Natural killer cell (primary cell): ENCODE results near the gene MTG1. TPM values are rescaled to one million over a fixed set of nuclear protein-coding genes. Genes with fewer than 3 reads are reported as not detected.
"Not testable (repeated sequence)": the region's sequence is repeated elsewhere in the genome, so short reads cannot be mapped to it uniquely, and the experiment has no call there.

Experiments
- ATAC-seq, 3 donors: fragments of 150-1000 bp in 2 of 3; fragments of 200-7000 bp in 1 of 3; cut with Tn5 transposase; 1 replicate in 1 of 3; 2 replicates in 2 of 3; pipeline ENCODE4 v1.10.0; 2021; ENCODE audit warnings: mild to moderate bottlenecking in 2 of 3, moderate library complexity in 2 of 3
- DNase-seq, 2 donors: peaks; one replicate each; pipeline versions ENCODE4 v3.0.0 to v3.0.0-alpha.2; 2013 to 2021; ENCODE audit warnings: mixed read lengths in 1 of 2
- H3K27ac ChIP-seq: one replicate; pipeline ENCODE4 v1.5.1; 2013; ENCODE audit warnings: mild to moderate bottlenecking, low read length
- H3K27me3 ChIP-seq: one replicate; pipeline ENCODE4 v1.6.1; 2013; ENCODE audit warnings: low read length; ENCODE audit not compliant: control insufficient read depth, insufficient read depth
- H3K36me3 ChIP-seq: one replicate; pipeline ENCODE4 v1.6.1; 2013; ENCODE audit warnings: low read length; ENCODE audit not compliant: control insufficient read depth, insufficient read depth
- H3K4me1 ChIP-seq: one replicate; pipeline ENCODE4 v1.6.1; 2013; ENCODE audit warnings: low read length; ENCODE audit not compliant: control insufficient read depth, insufficient read depth
- H3K4me3 ChIP-seq: one replicate; pipeline ENCODE4 v1.5.1; 2013; ENCODE audit warnings: low read length
- H3K9me3 ChIP-seq: one replicate; pipeline ENCODE4 v1.6.1; 2013; ENCODE audit warnings: low read length; ENCODE audit not compliant: control insufficient read depth, insufficient read depth
- H3K27ac Mint-ChIP-seq, 2 donors: one replicate each; pipeline ENCODE4 v1.8.0; 2022; ENCODE audit warnings: mild to moderate bottlenecking in 2 of 2, mixed read lengths in 2 of 2, moderate library complexity in 1 of 2
- H3K27me3 Mint-ChIP-seq, 2 donors: one replicate each; pipeline ENCODE4 v1.8.0; 2022; ENCODE audit warnings: low read depth in 2 of 2, mixed read lengths in 2 of 2
- H3K36me3 Mint-ChIP-seq: one replicate; pipeline ENCODE4 v1.8.0; 2022; ENCODE audit warnings: mixed read lengths
- H3K4me1 Mint-ChIP-seq, 2 donors: one replicate each; pipeline ENCODE4 v1.8.0; 2022; ENCODE audit warnings: mixed read lengths in 2 of 2
- H3K4me3 Mint-ChIP-seq: one replicate; pipeline ENCODE4 v1.8.0; 2022; ENCODE audit warnings: mild to moderate bottlenecking, moderate library complexity, mixed read lengths
- H3K9me3 Mint-ChIP-seq, 2 donors: one replicate each; pipeline ENCODE4 v1.8.0; 2022; ENCODE audit warnings: mixed read lengths in 2 of 2
- WGBS: methylation state at CpG from one replicate; pipeline ENCODE4 v1.1.7; 2013; ENCODE audit warnings: missing lambda C conversion rate; ENCODE audit not compliant: insufficient coverage; 5-methylcytosine and 5-hydroxymethylcytosine counted together
- intact Hi-C: fragments of 100-400 bp; cut with micrococcal nuclease; formaldehyde crosslinking; loops from one replicate; pipeline ENCODE4 v1.14.2; 2022
- total RNA-seq, 4 donors: library from RNA; stranded (reverse); fragments of 120-200 nt in 1 of 4; gene quantifications; one replicate each; pipeline versions ENCODE4 v1.2.3 to v1.2.4, GENCODE V29; 2013 to 2022
- TF ChIP-seq, protein P1 (sequence below): fragments of 200-600 bp; IDR thresholded peaks from one replicate; pipeline ENCODE4 v1.8.0; 2022; ENCODE audit warnings: antibody characterized with exemption

The MTG1 gene
- total RNA-seq, 3 donors from 2014 or later (not counting 1 experiment from before 2014, with no cell fraction given): 64.3 to 76.3 (median 67.1) TPM

- DNase-seq: no peak
- H3K9me3 ChIP-seq: no peaks in the 10 kb centered on the region
- no peak overlapping the region for H3K4me3 Mint-ChIP-seq
Measured at GRCh38 chr10:133465950-133466474, 72.1 kb downstream of the MTG1 start.

GRCh38 chr10:133466683-133467275, 72.8 kb downstream of the MTG1 start:
- Mint-ChIP-seq H3K36me3 (peaks cover 7% of the 10 kb centered on the region), H3K4me1 (no peaks in the 10 kb centered on the region), H3K4me3 (no peak overlapping the region), H3K9me3 (no peaks in the 10 kb centered on the region), H3K27ac (no peak overlapping the region), H3K27me3 (no peaks in the 10 kb centered on the region)
- H3K27ac ChIP-seq: no peak overlapping the region
- TF ChIP-seq, protein P1, sequence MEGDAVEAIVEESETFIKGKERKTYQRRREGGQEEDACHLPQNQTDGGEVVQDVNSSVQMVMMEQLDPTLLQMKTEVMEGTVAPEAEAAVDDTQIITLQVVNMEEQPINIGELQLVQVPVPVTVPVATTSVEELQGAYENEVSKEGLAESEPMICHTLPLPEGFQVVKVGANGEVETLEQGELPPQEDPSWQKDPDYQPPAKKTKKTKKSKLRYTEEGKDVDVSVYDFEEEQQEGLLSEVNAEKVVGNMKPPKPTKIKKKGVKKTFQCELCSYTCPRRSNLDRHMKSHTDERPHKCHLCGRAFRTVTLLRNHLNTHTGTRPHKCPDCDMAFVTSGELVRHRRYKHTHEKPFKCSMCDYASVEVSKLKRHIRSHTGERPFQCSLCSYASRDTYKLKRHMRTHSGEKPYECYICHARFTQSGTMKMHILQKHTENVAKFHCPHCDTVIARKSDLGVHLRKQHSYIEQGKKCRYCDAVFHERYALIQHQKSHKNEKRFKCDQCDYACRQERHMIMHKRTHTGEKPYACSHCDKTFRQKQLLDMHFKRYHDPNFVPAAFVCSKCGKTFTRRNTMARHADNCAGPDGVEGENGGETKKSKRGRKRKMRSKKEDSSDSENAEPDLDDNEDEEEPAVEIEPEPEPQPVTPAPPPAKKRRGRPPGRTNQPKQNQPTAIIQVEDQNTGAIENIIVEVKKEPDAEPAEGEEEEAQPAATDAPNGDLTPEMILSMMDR: no peak
- WGBS: 94% methylated on average over 7 of the region's 7 CpGs
- H3K9me3 ChIP-seq: no peaks in the 10 kb centered on the region
- H3K36me3 ChIP-seq: no peaks in the 10 kb centered on the region
- H3K27me3 ChIP-seq: no peaks in the 10 kb centered on the region
- DNase-seq (no peak), ATAC-seq (no peak)
- no peak overlapping the region for H3K4me3 ChIP-seq
- intact Hi-C loops: no loop called here
- no peaks in the 10 kb centered on the region for H3K4me1 ChIP-seq

More at GRCh38 chr10:133465950-133466474, 72.1 kb downstream of the MTG1 start:
- Mint-ChIP-seq H3K36me3 (peaks cover 7% of the 10 kb centered on the region), H3K9me3 (no peaks in the 10 kb centered on the region), H3K4me1 (no peaks in the 10 kb centered on the region), H3K27me3 (no peaks in the 10 kb centered on the region), H3K27ac (no peak overlapping the region)
- ATAC-seq: no peak
- H3K27me3 ChIP-seq: no peaks in the 10 kb centered on the region
- intact Hi-C loops: no loop called here
- H3K36me3 ChIP-seq: no peaks in the 10 kb centered on the region
- no peak overlapping the region for H3K27ac ChIP-seq
- 91% methylated on average over 7 of the region's 7 CpGs for WGBS
- no peak overlapping the region for H3K4me3 ChIP-seq
- no peaks in the 10 kb centered on the region for H3K4me1 ChIP-seq
- TF ChIP-seq, protein P1: no peak

- H3K9me3 Mint-ChIP-seq: no peaks in the 10 kb centered on the region
- ATAC-seq (no peak), DNase-seq (no peak)
- no peaks in the 10 kb centered on the region for H3K4me1 Mint-ChIP-seq
- Histone ChIP-seq H3K36me3 (no peaks in the 10 kb centered on the region), H3K4me1 (no peaks in the 10 kb centered on the region), H3K27me3 (no peaks in the 10 kb centered on the region), H3K4me3 (no peak overlapping the region), H3K9me3 (no peaks in the 10 kb centered on the region), H3K27ac (no peak overlapping the region)
- no peak overlapping the region for H3K4me3 Mint-ChIP-seq
- WGBS: 91% methylated on average over 17 of the region's 17 CpGs
- TF ChIP-seq, protein P1: no peak
- no peak overlapping the region for H3K27ac Mint-ChIP-seq
- H3K27me3 Mint-ChIP-seq: no peaks in the 10 kb centered on the region
- H3K36me3 Mint-ChIP-seq: peaks cover 7% of the 10 kb centered on the region
- intact Hi-C loops: no loop called here
Measured at GRCh38 chr10:133467286-133467911, 73.4 kb downstream of the MTG1 start.

GRCh38 chr10:133469205-133469604, 75.2 kb downstream of the MTG1 start:
- H3K4me3 ChIP-seq, H3K36me3 ChIP-seq, H3K9me3 Mint-ChIP-seq, H3K9me3 ChIP-seq, DNase-seq, H3K27me3 Mint-ChIP-seq, ATAC-seq, H3K27ac Mint-ChIP-seq, H3K27ac ChIP-seq, H3K27me3 ChIP-seq, intact Hi-C loops, H3K4me3 Mint-ChIP-seq, H3K36me3 Mint-ChIP-seq: not testable (repeated sequence)
- whole genome bisulfite sequencing: 96% methylated on average over 3 of the region's 3 CpGs
- peaks cover 6 to 12% of the 10 kb centered on the region in 2 donors for H3K4me1 Mint-ChIP-seq
- peaks cover 11% of the 10 kb centered on the region for H3K4me1 ChIP-seq
